ENCODE data around the gene GASK1A. TPM values are rescaled to one million over a fixed set of nuclear protein-coding genes. Genes with fewer than 3 reads are reported as not detected.

Gene GASK1A
- total and polyA plus RNA-seq, 10 donors: 0.43 to 4.0 (median 1.8) TPM

DNA sequence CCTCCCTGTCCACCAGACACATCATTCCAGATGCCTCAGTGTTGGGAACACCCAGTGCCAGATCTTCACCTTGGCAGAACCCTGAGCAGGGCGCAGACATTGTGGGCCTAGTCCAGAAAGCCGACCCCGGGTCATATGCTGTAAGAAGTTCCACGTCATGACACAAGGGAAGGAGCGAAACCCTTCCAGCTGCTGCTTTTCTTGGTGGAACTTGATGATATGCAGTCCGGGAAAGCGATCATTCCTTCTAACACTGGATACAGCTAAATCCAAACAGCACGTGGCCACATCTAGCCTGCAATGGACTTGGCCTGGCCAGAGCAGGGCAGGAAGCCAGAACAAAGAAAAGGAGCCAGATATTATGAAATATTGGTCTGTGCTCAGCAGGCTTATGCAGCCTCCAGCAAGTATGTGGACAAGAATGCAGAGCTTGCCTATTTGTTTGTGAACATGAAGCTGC, 22.0 kb downstream of the GASK1A start:
- DNase-seq: no peak
- Histone ChIP-seq H3K9me3 (no peaks in the 10 kb centered on the region), H3K27ac (peak overlapping the region in 6 of 8 donors; percentile 40 to 75 (median 56)), H3K27me3 (replicated peaks in 1 of 7) (no peaks in the 10 kb centered on the region), H3K36me3 (no peaks in the 10 kb centered on the region), H3K4me1 (peaks cover 0 to 15% (median 3%) of the 10 kb centered on the region in 6 donors), H3K4me3 (no peak overlapping the region)
- WGBS, 5 donors: 80 to 91% (median 84%) methylated on average over 8 of the region's 8 CpGs
- intact Hi-C loops (cut with DNase I; ENCODE audit: low total_unique reads): no loop called here
- TF ChIP-seq POLR2A (IDR thresholded peaks at IDR 0.05): no peak
- peak in 2 of 3 donors; percentile 63 to 75 for TF ChIP-seq POLR2AphosphoS5 (IDR thresholded peaks at IDR 0.05)

DNA sequence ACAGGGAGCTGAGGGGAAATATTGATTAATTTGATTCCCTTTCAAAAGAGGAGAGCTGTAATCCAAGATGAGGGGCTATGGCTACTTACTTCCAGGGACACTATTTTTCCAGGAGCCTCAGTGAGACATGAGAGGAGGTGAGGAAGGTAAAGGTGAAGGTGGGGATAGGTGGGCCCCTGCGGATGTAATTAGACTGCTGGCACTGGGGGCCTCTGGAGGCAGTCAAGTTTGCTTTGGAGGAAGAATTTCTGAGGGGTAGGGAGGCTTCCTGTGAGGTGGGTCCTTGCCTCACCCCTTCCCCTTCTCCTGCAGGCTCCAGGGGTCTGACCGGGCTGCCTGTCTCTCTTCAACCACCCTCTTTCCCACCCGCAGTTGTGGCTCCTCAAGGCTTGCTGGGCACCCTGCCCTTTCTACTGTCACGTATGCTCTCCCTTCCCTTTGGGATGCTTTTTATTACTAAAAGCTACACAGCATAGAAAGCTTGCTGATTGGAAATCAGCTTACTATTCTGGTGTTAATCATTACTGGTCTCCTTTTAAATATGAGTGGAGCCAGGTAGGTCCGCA, 22.5 kb downstream of the GASK1A start:
- WGBS, 5 donors: 82 to 86% (median 83%) methylated on average over 5 of the region's 5 CpGs
- Histone ChIP-seq H3K36me3 (no peaks in the 10 kb centered on the region), H3K27me3 (replicated peaks in 1 of 7) (no peaks in the 10 kb centered on the region), H3K27ac (peak overlapping the region in 5 of 8 donors; percentile 36 to 75 (median 52)), H3K4me1 (peaks cover 0 to 15% (median 3%) of the 10 kb centered on the region in 6 donors), H3K4me3 (no peak overlapping the region), H3K9me3 (no peaks in the 10 kb centered on the region)
- intact Hi-C loops (cut with DNase I; ENCODE audit: low total_unique reads): no loop called here
- no peak for DNase-seq
- TF ChIP-seq POLR2A (IDR thresholded peaks at IDR 0.05) (no peak), POLR2AphosphoS5 (IDR thresholded peaks at IDR 0.05) (no peak)
- TF ChIP-seq, protein P1, sequence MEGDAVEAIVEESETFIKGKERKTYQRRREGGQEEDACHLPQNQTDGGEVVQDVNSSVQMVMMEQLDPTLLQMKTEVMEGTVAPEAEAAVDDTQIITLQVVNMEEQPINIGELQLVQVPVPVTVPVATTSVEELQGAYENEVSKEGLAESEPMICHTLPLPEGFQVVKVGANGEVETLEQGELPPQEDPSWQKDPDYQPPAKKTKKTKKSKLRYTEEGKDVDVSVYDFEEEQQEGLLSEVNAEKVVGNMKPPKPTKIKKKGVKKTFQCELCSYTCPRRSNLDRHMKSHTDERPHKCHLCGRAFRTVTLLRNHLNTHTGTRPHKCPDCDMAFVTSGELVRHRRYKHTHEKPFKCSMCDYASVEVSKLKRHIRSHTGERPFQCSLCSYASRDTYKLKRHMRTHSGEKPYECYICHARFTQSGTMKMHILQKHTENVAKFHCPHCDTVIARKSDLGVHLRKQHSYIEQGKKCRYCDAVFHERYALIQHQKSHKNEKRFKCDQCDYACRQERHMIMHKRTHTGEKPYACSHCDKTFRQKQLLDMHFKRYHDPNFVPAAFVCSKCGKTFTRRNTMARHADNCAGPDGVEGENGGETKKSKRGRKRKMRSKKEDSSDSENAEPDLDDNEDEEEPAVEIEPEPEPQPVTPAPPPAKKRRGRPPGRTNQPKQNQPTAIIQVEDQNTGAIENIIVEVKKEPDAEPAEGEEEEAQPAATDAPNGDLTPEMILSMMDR (IDR thresholded peaks at IDR 0.05 in 8 of 11, conservative IDR thresholded peaks at IDR 0.05 in 3 of 11): no peak

DNA sequence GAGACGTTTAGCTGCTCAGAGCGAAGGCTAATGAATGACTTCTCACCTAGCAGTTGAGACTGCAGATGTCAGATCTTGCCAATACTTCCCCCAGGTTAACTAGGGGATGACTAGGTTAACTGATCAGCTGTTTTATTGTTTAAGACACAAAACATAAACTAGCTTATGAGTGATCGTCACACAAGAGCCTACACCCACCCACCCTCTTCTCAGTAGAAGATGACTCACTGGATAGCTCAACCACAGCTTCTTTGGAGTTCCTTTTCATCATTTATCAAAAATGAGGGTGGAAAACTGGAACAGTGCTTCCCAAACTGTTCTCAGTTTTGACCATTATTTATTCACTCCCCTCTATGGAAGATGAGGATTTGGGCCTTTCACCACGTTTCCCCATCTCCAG, 25.2 kb downstream of the GASK1A start:
- H3K27me3 ChIP-seq (replicated peaks in 1 of 7): no peaks in the 10 kb centered on the region
- H3K4me1 ChIP-seq: peaks cover 0 to 6% (median 0%) of the 10 kb centered on the region in 6 donors
- WGBS, 5 donors: 78 to 91% (median 90%) methylated on average over 4 of the region's 4 CpGs
- intact Hi-C loops (cut with DNase I; ENCODE audit: low total_unique reads): no loop called here
- no peak for DNase-seq
- TF ChIP-seq POLR2AphosphoS5 (IDR thresholded peaks at IDR 0.05) (no peak), POLR2A (IDR thresholded peaks at IDR 0.05) (no peak)
- TF ChIP-seq, protein P1 (IDR thresholded peaks at IDR 0.05 in 8 of 11, conservative IDR thresholded peaks at IDR 0.05 in 3 of 11): no peak
- no peaks in the 10 kb centered on the region for H3K36me3 ChIP-seq
- no peak overlapping the region for H3K4me3 ChIP-seq
- H3K9me3 ChIP-seq: no peaks in the 10 kb centered on the region
- H3K27ac ChIP-seq: no peak overlapping the region

GRCh38 chr3:43005253-43005652, 26.1 kb downstream of the GASK1A start:
- 83 to 91% (median 86%) methylated on average over 3 of the region's 3 CpGs for WGBS, 5 donors
- Histone ChIP-seq H3K27me3 (replicated peaks in 1 of 7) (no peaks in the 10 kb centered on the region), H3K27ac (no peak overlapping the region), H3K4me1 (peaks cover 0 to 6% (median 0%) of the 10 kb centered on the region in 6 donors), H3K9me3 (no peaks in the 10 kb centered on the region), H3K36me3 (no peaks in the 10 kb centered on the region), H3K4me3 (no peak overlapping the region)
- intact Hi-C loops (cut with DNase I; ENCODE audit: low total_unique reads): no loop called here
- no peak for TF ChIP-seq POLR2A (IDR thresholded peaks at IDR 0.05)
- TF ChIP-seq POLR2AphosphoS5 (IDR thresholded peaks at IDR 0.05): no peak
- TF ChIP-seq, protein P1 (IDR thresholded peaks at IDR 0.05 in 8 of 11, conservative IDR thresholded peaks at IDR 0.05 in 3 of 11): no peak
- DNase-seq: no peak
